Measurements from ENCODE around the gene ZBTB42.

The ZBTB42 gene

GRCh38 chr14:104800771-104801519 lies at the start of gene ZBTB42:
ZBTB42 (plus strand) TSS chr14:104801101; CDS start chr14:104801198, 97 bp downstream.
- no peak for DNase-seq (ENCODE audit: low read depth)

- no peak for DNase-seq (ENCODE audit: low read depth)
These were observed 49.1 kb upstream of the ZBTB42 start for GRCh38 chr14:104751539-104752422.

- DNase-seq (ENCODE audit: low read depth): no peak
These were observed 48.5 kb upstream of the ZBTB42 start for GRCh38 chr14:104752423-104752734.

GRCh38 chr14:104752735-104753527 lies 48.0 kb upstream of the ZBTB42 start, which contains the start of gene SIVA1:
SIVA1 (plus strand) TSS chr14:104753147; CDS start chr14:104753202, 55 bp downstream.
- peak; percentile 90 for DNase-seq (ENCODE audit: low read depth)

GRCh38 chr14:104753528-104754212 lies 47.2 kb upstream of the ZBTB42 start:
- DNase-seq (ENCODE audit: low read depth): no peak

GRCh38 chr14:104754213-104754851 lies 46.6 kb upstream of the ZBTB42 start:
- DNase-seq (ENCODE audit: low read depth): no peak

- DNase-seq (ENCODE audit: low read depth): no peak
These were observed 45.3 kb upstream of the ZBTB42 start for GRCh38 chr14:104755621-104756020.

GRCh38 chr14:104756477-104757237 lies 44.2 kb upstream of the ZBTB42 start:
- DNase-seq (ENCODE audit: low read depth): no peak

GRCh38 chr14:104757238-104757585 lies 43.7 kb upstream of the ZBTB42 start:
- no peak for DNase-seq (ENCODE audit: low read depth)

- DNase-seq (ENCODE audit: low read depth): no peak
These were observed 43.1 kb upstream of the ZBTB42 start for GRCh38 chr14:104757681-104758392.

GRCh38 chr14:104758981-104759969 lies 41.6 kb upstream of the ZBTB42 start:
- no peak for DNase-seq (ENCODE audit: low read depth)

- DNase-seq (ENCODE audit: low read depth): no peak
These were observed 35.4 kb upstream of the ZBTB42 start for GRCh38 chr14:104765517-104765916.

- DNase-seq (ENCODE audit: low read depth): no peak
These were observed 34.5 kb upstream of the ZBTB42 start for GRCh38 chr14:104766256-104766862.

GRCh38 chr14:104766863-104767633 lies 33.9 kb upstream of the ZBTB42 start:
- no peak for DNase-seq (ENCODE audit: low read depth)

- no peak for DNase-seq (ENCODE audit: low read depth)
These were observed 33.3 kb upstream of the ZBTB42 start for GRCh38 chr14:104767634-104767918.

GRCh38 chr14:104768437-104769323 lies 32.2 kb upstream of the ZBTB42 start:
- DNase-seq (ENCODE audit: low read depth): no peak
